ENCODE data around the gene ANO1. TPM values are rescaled to one million over a fixed set of nuclear protein-coding genes. Genes with fewer than 3 reads are reported as not detected.
"Not testable (repeated sequence)": the region's sequence is repeated elsewhere in the genome, so short reads cannot be mapped to it uniquely, and the experiment has no call there.

ANO1 gene
- polyA plus RNA-seq (2013, experiment 1 of 2), result 12.6 TPM
- 16.2 TPM for polyA plus RNA-seq (2013, experiment 2 of 2)

DNA sequence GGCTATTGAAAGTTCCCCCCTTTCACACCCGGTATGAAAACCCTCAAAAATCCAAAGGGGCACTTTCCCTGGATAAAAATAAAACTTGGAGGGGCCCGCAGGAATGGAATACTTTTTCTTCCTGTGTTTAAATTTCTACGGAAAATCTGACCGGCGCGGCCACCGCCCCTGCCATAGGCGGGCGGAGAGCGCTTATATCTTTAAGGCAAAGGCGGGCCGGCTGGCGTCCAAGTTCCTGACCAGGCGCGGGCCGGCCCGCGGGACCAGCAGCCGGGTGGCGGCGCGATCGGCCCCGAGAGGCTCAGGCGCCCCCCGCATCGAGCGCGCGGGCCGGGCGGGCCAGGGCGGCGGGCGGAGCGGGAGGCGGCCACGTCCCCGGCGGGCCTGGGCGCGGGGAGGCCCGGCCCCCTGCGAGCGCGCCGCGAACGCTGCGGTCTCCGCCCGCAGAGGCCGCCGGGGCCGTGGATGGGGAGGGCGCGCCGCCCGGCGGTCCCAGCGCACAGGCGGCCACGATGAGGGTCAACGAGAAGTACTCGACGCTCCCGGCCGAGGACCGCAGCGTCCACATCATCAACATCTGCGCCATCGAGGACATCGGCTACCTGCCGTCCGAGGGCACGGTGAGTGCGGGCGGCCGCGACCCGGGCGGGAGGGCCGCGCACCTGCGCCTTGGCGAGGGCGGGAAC, at the start of gene ANO1:
Gene ANO1, plus strand, starts transcription at position 223 of the 686 bp plus-strand sequence. Its CDS starts 290 bp downstream, at position 513.
- 1% methylated on average over 58 to 67 of the region's 87 CpGs for WGBS, 2 experiments (ENCODE audit: insufficient coverage in 2 of 2)
- Histone ChIP-seq H3K4me1 (ENCODE audit: control insufficient read depth, insufficient read depth, low read length, poor library complexity, severe bottlenecking) (peaks cover 15% of the 10 kb centered on the region), H3K4me3 (ENCODE audit: extremely low read depth, insufficient read depth, low read length, poor library complexity, severe bottlenecking) (peak within 1 kb of the TSS; percentile 32), H3K27ac (ENCODE audit: low read depth, low read length, severe bottlenecking) (no peak within 1 kb of the TSS), H3K36me3 (ENCODE audit: control insufficient read depth, insufficient read depth, low read length) (no peaks in the 10 kb centered on the region), H3K9me3 (ENCODE audit: control insufficient read depth, low read length) (no peaks in the 10 kb centered on the region)

DNA sequence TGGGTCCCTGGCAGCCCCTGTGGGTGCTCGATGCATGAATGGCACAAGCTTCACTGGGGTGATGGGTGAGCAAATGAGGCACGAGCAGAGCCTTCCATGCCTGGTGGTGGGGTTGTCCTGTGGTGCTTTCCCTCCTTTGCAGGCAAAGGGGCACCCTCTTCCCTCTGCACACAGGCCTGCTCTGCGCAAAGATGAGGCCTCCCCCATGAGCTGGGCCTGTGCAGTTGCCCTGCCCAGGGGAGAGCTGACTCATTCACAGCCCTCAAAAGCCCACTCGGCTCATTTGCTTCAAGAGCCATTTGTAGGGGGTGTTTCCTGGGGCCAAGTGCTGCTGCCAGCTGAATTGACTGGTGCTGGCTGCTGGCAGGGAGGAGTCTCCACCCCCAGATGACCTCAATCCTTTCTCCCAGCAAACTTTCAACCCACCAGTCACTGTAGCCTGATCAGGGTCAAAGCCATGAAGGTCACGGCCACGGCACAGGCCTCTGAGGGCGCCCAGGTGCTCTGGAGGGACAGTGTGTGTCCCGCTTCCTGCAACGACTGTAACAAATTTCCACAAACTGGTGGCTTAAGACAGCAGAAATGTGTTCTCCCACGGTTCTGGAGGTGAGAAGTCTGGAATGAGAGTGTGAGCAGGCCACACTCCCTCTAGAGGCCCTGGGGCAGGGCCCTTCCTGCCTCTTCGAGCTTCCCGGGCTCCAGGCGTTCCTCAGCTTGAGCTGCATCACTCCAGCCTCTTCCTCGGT, 48.8 kb upstream of the ANO1 start:
- Histone ChIP-seq H3K9me3 (ENCODE audit: control insufficient read depth, low read length) (peaks cover 4% of the 10 kb centered on the region), H3K4me3 (ENCODE audit: extremely low read depth, insufficient read depth, low read length, poor library complexity, severe bottlenecking) (no peak overlapping the region), H3K4me1 (ENCODE audit: control insufficient read depth, insufficient read depth, low read length, poor library complexity, severe bottlenecking) (peaks cover 3% of the 10 kb centered on the region), H3K36me3 (ENCODE audit: control insufficient read depth, insufficient read depth, low read length) (no peaks in the 10 kb centered on the region), H3K27ac (ENCODE audit: low read depth, low read length, severe bottlenecking) (peak overlapping the region; percentile 51)
- 73 to 77% methylated on average over 11 to 13 of the region's 14 CpGs for WGBS, 2 experiments (ENCODE audit: insufficient coverage in 2 of 2)

DNA sequence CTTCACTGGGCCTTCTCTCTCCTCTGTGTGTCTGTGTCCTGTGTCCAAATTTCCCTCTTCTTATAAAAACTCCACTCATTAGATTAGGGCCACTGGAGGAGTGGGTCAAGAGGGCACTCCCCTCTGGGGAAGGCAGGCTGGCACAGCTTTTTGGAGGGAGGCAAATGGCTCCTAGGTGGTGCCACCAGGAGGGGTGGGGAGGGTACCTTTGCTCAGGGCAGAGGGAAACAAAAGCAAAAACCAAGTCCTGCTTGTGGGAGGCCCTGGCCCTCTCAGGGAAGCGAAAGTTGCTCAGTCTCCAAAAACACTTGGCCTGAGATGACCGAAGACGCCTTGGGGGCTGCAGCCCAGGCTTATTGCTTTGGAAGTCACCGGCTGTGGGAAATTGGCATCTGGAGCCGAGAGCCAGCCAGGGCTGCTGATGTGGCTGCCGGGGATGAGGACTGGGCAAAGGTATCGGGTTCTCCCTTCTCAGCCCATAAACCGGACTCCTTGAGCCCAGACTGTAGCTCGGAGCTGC, 48.2 kb upstream of the ANO1 start:
- Histone ChIP-seq H3K4me1 (ENCODE audit: control insufficient read depth, insufficient read depth, low read length, poor library complexity, severe bottlenecking) (peaks cover 3% of the 10 kb centered on the region), H3K9me3 (ENCODE audit: control insufficient read depth, low read length) (peaks cover 4% of the 10 kb centered on the region), H3K4me3 (ENCODE audit: extremely low read depth, insufficient read depth, low read length, poor library complexity, severe bottlenecking) (no peak overlapping the region), H3K27ac (ENCODE audit: low read depth, low read length, severe bottlenecking) (no peak overlapping the region), H3K36me3 (ENCODE audit: control insufficient read depth, insufficient read depth, low read length) (no peaks in the 10 kb centered on the region)
- WGBS, 2 experiments (ENCODE audit: insufficient coverage in 2 of 2), result 93 to 95% methylated on average over 7 to 8 of the region's 9 CpGs

DNA sequence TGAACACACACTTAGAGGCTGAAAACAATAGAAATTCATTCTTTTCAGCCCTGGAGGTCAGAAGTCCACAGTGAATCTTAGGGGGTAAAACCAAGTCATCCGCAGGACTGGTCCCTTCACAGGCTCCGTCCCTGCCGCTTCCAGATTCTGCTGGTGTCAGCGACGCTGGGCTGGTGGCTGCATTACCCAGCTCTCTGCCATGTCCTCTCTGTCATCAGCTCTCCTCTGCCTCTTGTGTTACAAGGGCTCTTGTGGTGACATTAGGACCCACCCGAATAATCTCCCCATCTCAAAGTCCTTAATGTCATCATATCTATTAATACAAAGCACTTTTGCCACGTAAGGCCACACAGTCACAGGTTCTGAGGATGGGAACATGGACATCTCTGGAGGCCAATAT, 47.7 kb upstream of the ANO1 start:
- Histone ChIP-seq H3K36me3 (ENCODE audit: control insufficient read depth, insufficient read depth, low read length) (no peaks in the 10 kb centered on the region), H3K4me1 (ENCODE audit: control insufficient read depth, insufficient read depth, low read length, poor library complexity, severe bottlenecking) (peaks cover 3% of the 10 kb centered on the region), H3K27ac (ENCODE audit: low read depth, low read length, severe bottlenecking) (no peak overlapping the region), H3K4me3 (ENCODE audit: extremely low read depth, insufficient read depth, low read length, poor library complexity, severe bottlenecking) (no peak overlapping the region), H3K9me3 (ENCODE audit: control insufficient read depth, low read length) (peaks cover 4% of the 10 kb centered on the region)
- whole genome bisulfite sequencing, 2 experiments (ENCODE audit: insufficient coverage in 2 of 2), result 93 to 99% methylated on average over 5 to 7 of the region's 7 CpGs

DNA sequence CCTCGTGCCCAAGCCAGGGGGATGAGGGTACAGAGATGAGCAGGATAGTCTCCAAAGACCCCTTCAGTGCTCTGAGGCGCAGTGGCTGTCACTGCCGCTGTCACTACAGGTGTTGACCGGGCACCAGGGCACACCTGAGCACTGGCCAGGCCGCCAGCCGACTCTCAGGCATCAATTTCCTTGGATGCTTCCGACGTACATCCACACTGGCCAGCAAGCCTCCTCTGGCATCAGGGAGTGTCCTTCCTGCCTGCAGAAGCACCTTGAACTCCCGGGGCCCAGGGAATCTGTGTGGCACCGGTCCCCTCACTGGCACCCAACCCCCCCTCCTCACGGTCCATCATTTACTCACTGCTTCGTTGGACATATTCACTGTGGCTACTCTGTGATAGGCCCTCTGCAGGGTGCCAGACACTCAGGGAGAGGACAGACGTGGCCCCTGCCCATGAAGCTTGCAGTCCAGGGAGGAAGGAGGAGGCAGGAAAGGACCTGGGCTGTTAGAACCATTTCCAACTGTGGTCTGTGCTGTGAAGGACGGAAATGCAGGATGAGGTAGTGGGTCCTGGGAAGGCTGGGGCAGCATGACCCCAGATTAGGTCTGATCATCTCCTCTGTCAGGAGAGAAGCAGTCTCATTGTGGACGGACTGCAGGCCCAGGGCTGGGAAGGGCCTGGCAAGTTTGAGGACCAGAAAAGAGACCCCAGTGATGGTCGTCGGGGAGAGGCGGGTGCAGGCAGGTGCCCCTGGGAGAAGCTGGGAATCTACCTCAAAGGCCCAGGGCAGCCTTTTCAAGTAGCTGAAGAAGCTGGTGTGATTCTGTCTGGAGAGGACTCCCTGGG, 46.3 kb upstream of the ANO1 start:
- 88 to 94% methylated on average over 18 of the region's 18 CpGs for WGBS, 2 experiments (ENCODE audit: insufficient coverage in 2 of 2)
- H3K27ac ChIP-seq (ENCODE audit: low read depth, low read length, severe bottlenecking), result no peak overlapping the region
- H3K9me3 ChIP-seq (ENCODE audit: control insufficient read depth, low read length), result no peaks in the 10 kb centered on the region
- H3K4me3 ChIP-seq (ENCODE audit: extremely low read depth, insufficient read depth, low read length, poor library complexity, severe bottlenecking), result no peak overlapping the region
- peaks cover 3% of the 10 kb centered on the region for H3K4me1 ChIP-seq (ENCODE audit: control insufficient read depth, insufficient read depth, low read length, poor library complexity, severe bottlenecking)
- no peaks in the 10 kb centered on the region for H3K36me3 ChIP-seq (ENCODE audit: control insufficient read depth, insufficient read depth, low read length)

DNA sequence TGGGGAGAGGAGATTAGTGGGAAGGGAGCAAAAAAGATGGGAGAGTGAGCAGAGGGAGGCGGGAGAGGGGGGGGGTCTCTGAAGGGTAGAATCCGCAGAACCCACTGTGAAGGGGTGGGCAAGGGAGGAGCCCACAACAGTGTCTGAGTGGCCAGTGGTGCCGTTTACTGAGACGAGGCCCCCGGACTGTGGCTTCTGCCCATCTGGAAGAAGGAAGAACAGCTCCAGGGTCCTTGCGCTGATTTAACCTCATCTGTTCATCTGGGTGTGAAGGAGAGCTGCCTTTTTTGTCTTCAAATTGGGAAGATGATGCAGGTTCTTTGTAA, 45.7 kb upstream of the ANO1 start:
- no peaks in the 10 kb centered on the region for H3K36me3 ChIP-seq (ENCODE audit: control insufficient read depth, insufficient read depth, low read length)
- peaks cover 3% of the 10 kb centered on the region for H3K4me1 ChIP-seq (ENCODE audit: control insufficient read depth, insufficient read depth, low read length, poor library complexity, severe bottlenecking)
- WGBS, 2 experiments (ENCODE audit: insufficient coverage in 2 of 2), result 97 to 100% methylated on average over 6 of the region's 6 CpGs
- peaks cover 1% of the 10 kb centered on the region for H3K9me3 ChIP-seq (ENCODE audit: control insufficient read depth, low read length)
- H3K4me3 ChIP-seq (ENCODE audit: extremely low read depth, insufficient read depth, low read length, poor library complexity, severe bottlenecking), result no peak overlapping the region
- no peak overlapping the region for H3K27ac ChIP-seq (ENCODE audit: low read depth, low read length, severe bottlenecking)

DNA sequence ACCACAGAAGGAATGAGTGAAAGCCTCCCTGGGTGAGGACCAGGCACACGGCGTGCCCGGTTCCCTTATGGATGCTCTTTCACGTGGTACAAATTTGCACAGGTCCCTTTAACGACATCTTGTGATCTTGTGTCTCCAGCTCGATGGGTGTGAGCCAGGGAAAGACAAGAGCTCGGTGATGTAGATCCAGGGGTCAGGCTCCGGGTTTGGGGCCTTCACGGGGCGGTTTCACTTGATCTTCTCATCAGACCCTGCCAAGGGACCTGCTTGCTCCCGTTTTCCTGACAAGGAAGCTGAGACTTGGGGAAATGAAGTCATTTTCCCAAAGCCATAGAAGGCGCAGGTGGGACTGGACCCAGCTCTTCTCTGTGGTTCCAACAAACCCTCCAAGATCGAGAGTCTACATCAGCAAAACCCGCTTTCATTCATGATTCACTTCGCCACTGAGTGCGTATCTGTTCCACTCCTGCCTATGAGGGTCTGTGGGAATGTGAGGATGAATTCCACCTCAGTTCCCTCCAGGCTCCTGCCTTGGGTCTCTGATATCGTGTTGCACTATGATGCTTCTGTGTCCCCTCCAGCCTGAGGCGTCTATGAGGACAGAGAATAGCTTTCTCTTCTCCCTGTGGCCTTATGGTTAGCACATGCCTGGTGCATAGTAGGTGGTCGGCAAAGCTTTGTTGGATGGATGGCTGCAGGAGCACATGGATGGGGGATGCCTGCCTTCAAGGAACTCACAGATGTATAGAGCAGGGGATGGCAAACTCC, 45.0 kb upstream of the ANO1 start:
- WGBS, 2 experiments (ENCODE audit: insufficient coverage in 2 of 2), result 90 to 93% methylated on average over 12 to 17 of the region's 19 CpGs
- Histone ChIP-seq H3K9me3 (ENCODE audit: control insufficient read depth, low read length) (peaks cover 7% of the 10 kb centered on the region), H3K4me3 (ENCODE audit: extremely low read depth, insufficient read depth, low read length, poor library complexity, severe bottlenecking) (no peak overlapping the region), H3K36me3 (ENCODE audit: control insufficient read depth, insufficient read depth, low read length) (no peaks in the 10 kb centered on the region), H3K27ac (ENCODE audit: low read depth, low read length, severe bottlenecking) (no peak overlapping the region), H3K4me1 (ENCODE audit: control insufficient read depth, insufficient read depth, low read length, poor library complexity, severe bottlenecking) (peaks cover 1% of the 10 kb centered on the region)

DNA sequence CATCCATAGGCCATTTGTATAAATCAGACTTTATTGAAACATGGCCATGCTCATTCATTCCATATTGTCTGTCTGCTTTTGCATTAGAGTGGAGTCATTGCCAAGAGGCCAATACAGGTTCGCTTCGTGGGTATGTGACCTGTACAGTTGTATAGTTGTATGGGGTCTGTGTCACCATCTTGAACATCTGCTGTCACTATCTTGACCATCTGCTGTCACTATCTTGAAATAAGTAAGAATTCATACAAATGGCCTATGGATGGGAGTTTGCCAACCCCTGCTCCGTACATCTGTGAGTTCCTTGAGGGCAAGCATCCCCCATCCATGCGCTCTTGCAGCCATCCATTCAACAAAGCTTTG, 44.4 kb upstream of the ANO1 start:
- H3K4me1 ChIP-seq (ENCODE audit: control insufficient read depth, insufficient read depth, low read length, poor library complexity, severe bottlenecking), result no peaks in the 10 kb centered on the region
- no peak overlapping the region for H3K4me3 ChIP-seq (ENCODE audit: extremely low read depth, insufficient read depth, low read length, poor library complexity, severe bottlenecking)
- H3K36me3 ChIP-seq (ENCODE audit: control insufficient read depth, insufficient read depth, low read length), result no peaks in the 10 kb centered on the region
- H3K9me3 ChIP-seq (ENCODE audit: control insufficient read depth, low read length), result peaks cover 13% of the 10 kb centered on the region
- WGBS, 2 experiments (ENCODE audit: insufficient coverage in 2 of 2), result 77 to 90% methylated on average over 2 of the region's 4 CpGs
- no peak overlapping the region for H3K27ac ChIP-seq (ENCODE audit: low read depth, low read length, severe bottlenecking)

DNA sequence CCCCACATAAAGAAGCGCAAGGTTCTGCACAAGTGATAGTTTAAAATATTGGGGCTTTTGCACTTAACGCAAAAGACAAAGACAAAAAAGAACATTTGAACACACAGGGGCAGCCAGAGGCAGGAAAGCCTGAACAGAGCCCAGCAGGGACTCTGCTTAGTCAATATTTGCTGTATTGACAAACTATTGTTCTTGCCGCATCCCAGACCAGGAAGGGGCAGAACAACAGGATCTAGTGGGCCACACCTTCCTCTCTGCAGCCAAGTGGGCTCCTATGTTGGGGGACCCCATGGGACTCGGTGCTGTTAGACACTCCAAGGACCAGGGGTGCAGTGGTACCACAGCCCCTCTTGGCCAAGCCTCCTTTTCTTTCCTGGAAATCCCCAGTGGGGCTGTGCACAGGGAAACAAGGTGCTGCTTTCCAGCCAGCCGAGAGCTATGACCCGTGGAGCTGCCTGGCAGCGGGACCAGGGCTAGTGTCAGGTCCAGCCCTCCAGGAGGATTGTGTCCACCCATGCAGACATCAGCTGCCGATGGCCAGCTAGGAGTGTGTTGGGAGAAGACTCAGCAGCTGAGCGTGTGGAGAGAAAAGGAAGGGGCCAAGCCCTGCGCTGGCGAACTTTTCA, 43.3 kb upstream of the ANO1 start:
- Histone ChIP-seq H3K36me3 (ENCODE audit: control insufficient read depth, insufficient read depth, low read length) (no peaks in the 10 kb centered on the region), H3K9me3 (ENCODE audit: control insufficient read depth, low read length) (peaks cover 17% of the 10 kb centered on the region), H3K4me1 (ENCODE audit: control insufficient read depth, insufficient read depth, low read length, poor library complexity, severe bottlenecking) (no peaks in the 10 kb centered on the region), H3K27ac (ENCODE audit: low read depth, low read length, severe bottlenecking) (no peak overlapping the region), H3K4me3 (ENCODE audit: extremely low read depth, insufficient read depth, low read length, poor library complexity, severe bottlenecking) (no peak overlapping the region)
- 76 to 87% methylated on average over 6 to 7 of the region's 11 CpGs for WGBS, 2 experiments (ENCODE audit: insufficient coverage in 2 of 2)

DNA sequence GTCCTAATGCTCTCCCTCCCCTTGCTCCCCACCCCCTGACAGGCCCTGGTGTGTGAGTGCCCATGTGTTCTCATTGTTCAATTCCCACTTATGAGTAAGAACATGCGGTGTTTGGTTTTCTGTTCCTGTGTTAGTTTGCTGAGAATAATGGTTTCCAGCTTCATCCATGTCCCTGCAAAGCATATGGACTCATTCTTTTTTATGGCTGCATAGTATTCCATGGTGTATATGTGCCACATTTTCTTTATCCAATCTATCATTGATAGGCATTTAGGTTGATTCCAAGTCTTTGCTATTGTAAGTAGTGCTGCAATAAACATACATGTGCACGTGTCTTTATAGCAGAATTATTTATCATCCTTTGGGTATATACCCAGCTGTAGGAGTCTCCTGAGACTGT, 42.5 kb upstream of the ANO1 start:
- peaks cover 17% of the 10 kb centered on the region for H3K9me3 ChIP-seq (ENCODE audit: control insufficient read depth, low read length)
- no CpG with 5 or more reads among the region's 2 CpGs for WGBS, 2 experiments (ENCODE audit: insufficient coverage in 2 of 2)
- not testable (repeated sequence) for H3K36me3 ChIP-seq (ENCODE audit: control insufficient read depth, insufficient read depth, low read length); H3K4me1 ChIP-seq (ENCODE audit: control insufficient read depth, insufficient read depth, low read length, poor library complexity, severe bottlenecking); H3K4me3 ChIP-seq (ENCODE audit: extremely low read depth, insufficient read depth, low read length, poor library complexity, severe bottlenecking); H3K27ac ChIP-seq (ENCODE audit: low read depth, low read length, severe bottlenecking)
